ENCODE data around the gene AATK. TPM values are rescaled to one million over a fixed set of nuclear protein-coding genes. Genes with fewer than 3 reads are reported as not detected.

AATK gene
- total and polyA plus RNA-seq, 2 donors (not counting 3 experiments of a cell fraction or from before 2014, with no cell fraction given): 0.69 to 1.00 TPM

DNA sequence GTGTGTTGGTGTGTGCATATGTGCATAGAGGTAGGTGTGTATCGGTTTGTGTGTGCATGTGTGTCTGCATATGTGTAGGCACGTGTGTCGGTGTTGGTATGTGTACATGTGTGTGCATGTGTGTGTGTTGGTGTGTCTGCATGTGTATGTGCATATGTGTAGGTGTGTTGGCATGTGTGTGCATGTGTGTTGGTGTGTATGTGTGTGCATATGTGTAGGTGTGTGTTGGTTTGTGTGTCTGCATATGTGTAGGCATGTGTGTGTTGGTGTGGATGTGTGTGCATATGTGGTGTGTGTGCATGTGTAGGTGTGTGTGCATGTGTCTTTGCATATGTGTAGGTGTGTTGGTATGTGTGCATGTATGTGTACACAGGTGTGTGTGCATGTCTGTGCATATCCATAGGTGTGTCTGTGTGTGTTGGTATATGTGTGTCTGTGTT, 3.9 kb upstream of the AATK start:
- Histone ChIP-seq H3K4me3 (replicated peaks in 1 of 3; ENCODE audit: insufficient read depth in 1 of 3, low read depth in 1 of 3, low read length in 3 of 3) (no peak overlapping the region), H3K9me3 (replicated peaks; ENCODE audit: control insufficient read depth, insufficient read depth, low read length) (no peaks in the 10 kb centered on the region), H2AFZ (ENCODE audit: low read depth, low read length) (no peak overlapping the region), H3K27me3 (ENCODE audit: control insufficient read depth in 2 of 2, insufficient read depth in 2 of 2, low read length in 2 of 2) (peaks cover 5 to 6% of the 10 kb centered on the region in 2 experiments), H3K4me2 (ENCODE audit: insufficient read depth, low read length) (no peak overlapping the region), H3K4me1 (ENCODE audit: control insufficient read depth, extremely low read depth, insufficient read depth, low read length) (no peaks in the 10 kb centered on the region), H3K9ac (replicated peaks; ENCODE audit: extremely low read depth, insufficient read depth, low read length) (no peak overlapping the region), H3K79me2 (ENCODE audit: control insufficient read depth, insufficient read depth, low read length) (no peaks in the 10 kb centered on the region), H4K20me1 (replicated peaks; ENCODE audit: control insufficient read depth, extremely low read depth, insufficient read depth, low read length) (no peaks in the 10 kb centered on the region), H3K27ac (ENCODE audit: insufficient read depth, low read depth, low read length) (no peak overlapping the region), H3K9me1 (replicated peaks; ENCODE audit: control insufficient read depth, extremely low read depth, insufficient read depth, low read length) (no peaks in the 10 kb centered on the region), H3K36me3 (ENCODE audit: control insufficient read depth in 2 of 2, extremely low read depth in 1 of 2, insufficient read depth in 2 of 2, low read length in 2 of 2) (no peaks in the 10 kb centered on the region)
- no peak for FAIRE-seq
- intact Hi-C loops (cut with micrococcal nuclease): no loop called here
- DNase-seq (ENCODE audit: low read depth, low spot score): no peak
- ChIA-PET CTCF (interaction anchor here (1.0 kb wide), 1 partner anchor 27 kb away, joined by 3 read pairs; no protein-coding TSS in a partner anchor), POLR2A (no interaction called here)
- TF ChIP-seq JUN (IDR thresholded peaks at IDR 0.05; ENCODE audit: borderline replicate concordance, insufficient read depth, insufficient read length, low read depth): no peak
- TF ChIP-seq FOS (IDR thresholded peaks at IDR 0.05; ENCODE audit: borderline replicate concordance, insufficient read depth, low read length): no peak
- no peak for TF ChIP-seq MYC (IDR thresholded peaks at IDR 0.05; ENCODE audit: low read depth, low read length)
- TF ChIP-seq GATA2 (IDR thresholded peaks at IDR 0.05; ENCODE audit: insufficient read depth, insufficient read length, low read depth, low read length): no peak
- TF ChIP-seq, protein P1, sequence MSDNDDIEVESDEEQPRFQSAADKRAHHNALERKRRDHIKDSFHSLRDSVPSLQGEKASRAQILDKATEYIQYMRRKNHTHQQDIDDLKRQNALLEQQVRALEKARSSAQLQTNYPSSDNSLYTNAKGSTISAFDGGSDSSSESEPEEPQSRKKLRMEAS (IDR thresholded peaks at IDR 0.05; ENCODE audit: insufficient read depth, insufficient read length): no peak
- TF ChIP-seq, protein P2, sequence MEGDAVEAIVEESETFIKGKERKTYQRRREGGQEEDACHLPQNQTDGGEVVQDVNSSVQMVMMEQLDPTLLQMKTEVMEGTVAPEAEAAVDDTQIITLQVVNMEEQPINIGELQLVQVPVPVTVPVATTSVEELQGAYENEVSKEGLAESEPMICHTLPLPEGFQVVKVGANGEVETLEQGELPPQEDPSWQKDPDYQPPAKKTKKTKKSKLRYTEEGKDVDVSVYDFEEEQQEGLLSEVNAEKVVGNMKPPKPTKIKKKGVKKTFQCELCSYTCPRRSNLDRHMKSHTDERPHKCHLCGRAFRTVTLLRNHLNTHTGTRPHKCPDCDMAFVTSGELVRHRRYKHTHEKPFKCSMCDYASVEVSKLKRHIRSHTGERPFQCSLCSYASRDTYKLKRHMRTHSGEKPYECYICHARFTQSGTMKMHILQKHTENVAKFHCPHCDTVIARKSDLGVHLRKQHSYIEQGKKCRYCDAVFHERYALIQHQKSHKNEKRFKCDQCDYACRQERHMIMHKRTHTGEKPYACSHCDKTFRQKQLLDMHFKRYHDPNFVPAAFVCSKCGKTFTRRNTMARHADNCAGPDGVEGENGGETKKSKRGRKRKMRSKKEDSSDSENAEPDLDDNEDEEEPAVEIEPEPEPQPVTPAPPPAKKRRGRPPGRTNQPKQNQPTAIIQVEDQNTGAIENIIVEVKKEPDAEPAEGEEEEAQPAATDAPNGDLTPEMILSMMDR (IDR thresholded peaks at IDR 0.05; ENCODE audit: extremely low read depth in 1 of 2, insufficient read depth in 1 of 2, low read depth in 1 of 2, low read length in 2 of 2): no peak
- TF ChIP-seq POLR2A (IDR thresholded peaks at IDR 0.05; ENCODE audit: low read depth, low read length): no peak
- TF ChIP-seq EZH2 (IDR thresholded peaks at IDR 0.05; ENCODE audit: borderline replicate concordance, low read depth, low read length, severe bottlenecking): no peak
- TF ChIP-seq POLR2AphosphoS5 (IDR thresholded peaks at IDR 0.05; ENCODE audit: insufficient read depth, low read depth, low read length): no peak
- no TSS peak for BruUV-seq (replicated peaks)
- dilution Hi-C loops (cut with MboI; ENCODE audit: extremely low pct_ligation_motif_present, low sequenced_read_pairs): no loop called here

Data from endothelial cell of umbilical vein (primary cell).